ENCODE measurements around the gene DDX19B. TPM values are rescaled to one million over a fixed set of nuclear protein-coding genes. Genes with fewer than 3 reads are reported as not detected.
A peak's percentile ranks its signal among the peaks of the same experiment; 100 is the strongest.

DDX19B gene
- total RNA-seq, 1 donor from 2014 or later = 45.2 TPM

DNA sequence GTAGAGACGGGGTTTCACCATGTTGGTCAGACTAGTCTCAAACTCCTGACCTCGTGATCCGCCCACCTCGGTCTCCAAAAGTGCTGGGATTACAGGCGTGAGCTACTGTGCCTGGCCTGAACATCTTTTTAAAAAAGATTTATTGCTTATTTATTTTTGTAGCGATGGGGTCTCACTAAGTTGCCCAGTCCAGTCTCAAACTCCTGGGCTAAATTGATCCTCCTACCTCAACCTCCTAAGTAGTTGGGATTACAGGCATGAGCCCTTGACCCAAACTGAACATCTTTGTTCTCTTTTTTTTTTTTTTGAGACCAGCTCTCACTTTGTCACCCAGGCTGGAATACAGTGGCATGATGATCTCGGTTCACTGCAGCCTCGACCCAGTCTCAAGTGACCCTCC is 75.2 kb downstream of the DDX19B start:
- Mint-ChIP-seq H3K27ac (ENCODE audit: unreplicated experiment) (no peak overlapping the region), H3K36me3 (ENCODE audit: low read depth) (peaks cover 25% of the 10 kb centered on the region), H3K4me3 (no peak overlapping the region), H3K4me1 (no peaks in the 10 kb centered on the region), H3K27me3 (ENCODE audit: low read depth) (no peaks in the 10 kb centered on the region), H3K9me3 (no peaks in the 10 kb centered on the region)
- no peak for DNase-seq (ENCODE audit: low read depth, low spot score)
- TF ChIP-seq, protein P1, sequence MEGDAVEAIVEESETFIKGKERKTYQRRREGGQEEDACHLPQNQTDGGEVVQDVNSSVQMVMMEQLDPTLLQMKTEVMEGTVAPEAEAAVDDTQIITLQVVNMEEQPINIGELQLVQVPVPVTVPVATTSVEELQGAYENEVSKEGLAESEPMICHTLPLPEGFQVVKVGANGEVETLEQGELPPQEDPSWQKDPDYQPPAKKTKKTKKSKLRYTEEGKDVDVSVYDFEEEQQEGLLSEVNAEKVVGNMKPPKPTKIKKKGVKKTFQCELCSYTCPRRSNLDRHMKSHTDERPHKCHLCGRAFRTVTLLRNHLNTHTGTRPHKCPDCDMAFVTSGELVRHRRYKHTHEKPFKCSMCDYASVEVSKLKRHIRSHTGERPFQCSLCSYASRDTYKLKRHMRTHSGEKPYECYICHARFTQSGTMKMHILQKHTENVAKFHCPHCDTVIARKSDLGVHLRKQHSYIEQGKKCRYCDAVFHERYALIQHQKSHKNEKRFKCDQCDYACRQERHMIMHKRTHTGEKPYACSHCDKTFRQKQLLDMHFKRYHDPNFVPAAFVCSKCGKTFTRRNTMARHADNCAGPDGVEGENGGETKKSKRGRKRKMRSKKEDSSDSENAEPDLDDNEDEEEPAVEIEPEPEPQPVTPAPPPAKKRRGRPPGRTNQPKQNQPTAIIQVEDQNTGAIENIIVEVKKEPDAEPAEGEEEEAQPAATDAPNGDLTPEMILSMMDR (conservative IDR thresholded peaks at IDR 0.05) = no peak

DNA sequence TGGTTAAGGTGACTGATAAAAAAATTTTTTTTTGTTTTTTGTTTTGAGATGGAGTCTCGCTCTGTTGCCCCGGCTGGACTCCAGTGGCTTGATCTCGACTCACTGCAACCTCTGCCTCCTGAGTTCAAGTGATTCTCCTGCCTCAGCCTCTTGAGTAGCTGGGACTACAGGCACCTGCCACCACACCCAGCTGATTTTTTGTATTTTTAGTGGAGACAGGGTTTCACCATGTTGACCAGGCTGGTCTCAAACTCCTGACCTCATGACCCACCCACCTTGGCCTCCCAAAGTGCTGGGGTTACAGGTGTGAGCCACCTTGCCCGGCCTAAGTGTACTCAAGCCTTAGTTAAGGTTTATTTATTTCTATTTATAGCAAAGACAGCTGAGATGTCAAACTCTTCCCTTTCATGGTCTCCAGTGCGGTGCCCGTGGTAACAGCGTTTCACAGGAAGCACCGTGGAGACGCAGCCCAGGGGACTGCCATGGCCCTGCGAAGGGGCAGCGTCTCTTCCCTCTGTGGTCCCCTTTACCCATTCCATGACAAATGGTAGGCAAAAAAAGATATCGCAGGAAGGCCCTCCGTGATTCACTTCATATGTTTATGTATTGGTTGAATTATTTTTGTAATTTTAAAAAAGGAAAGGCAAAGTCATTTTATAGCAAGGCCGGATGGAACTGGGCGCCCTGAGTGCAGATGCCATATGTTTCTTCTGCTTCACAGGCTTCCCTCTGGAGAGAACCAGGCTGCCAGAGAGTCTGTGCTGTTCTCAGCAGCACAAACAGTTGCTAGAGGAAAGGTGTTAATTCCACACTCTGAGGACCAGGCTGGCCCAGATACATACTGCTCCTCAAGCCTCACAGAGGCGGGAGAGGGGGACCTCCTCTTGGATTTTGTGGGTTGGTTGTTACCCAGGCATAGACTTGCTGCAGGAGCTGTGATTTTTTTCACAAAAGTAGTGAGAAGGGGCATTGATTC is 76.9 kb downstream of the DDX19B start:
- no peaks in the 10 kb centered on the region for H3K9me3 Mint-ChIP-seq
- H3K4me3 Mint-ChIP-seq = peak overlapping the region; percentile 79
- no peaks in the 10 kb centered on the region for H3K27me3 Mint-ChIP-seq (ENCODE audit: low read depth)
- TF ChIP-seq, protein P1 (conservative IDR thresholded peaks at IDR 0.05) = no peak
- peaks cover 6% of the 10 kb centered on the region for H3K4me1 Mint-ChIP-seq
- H3K36me3 Mint-ChIP-seq (ENCODE audit: low read depth) = peaks cover 19% of the 10 kb centered on the region
- H3K27ac Mint-ChIP-seq (ENCODE audit: unreplicated experiment) = peak overlapping the region; percentile 19
- no peak for DNase-seq (ENCODE audit: low read depth, low spot score)

DNA sequence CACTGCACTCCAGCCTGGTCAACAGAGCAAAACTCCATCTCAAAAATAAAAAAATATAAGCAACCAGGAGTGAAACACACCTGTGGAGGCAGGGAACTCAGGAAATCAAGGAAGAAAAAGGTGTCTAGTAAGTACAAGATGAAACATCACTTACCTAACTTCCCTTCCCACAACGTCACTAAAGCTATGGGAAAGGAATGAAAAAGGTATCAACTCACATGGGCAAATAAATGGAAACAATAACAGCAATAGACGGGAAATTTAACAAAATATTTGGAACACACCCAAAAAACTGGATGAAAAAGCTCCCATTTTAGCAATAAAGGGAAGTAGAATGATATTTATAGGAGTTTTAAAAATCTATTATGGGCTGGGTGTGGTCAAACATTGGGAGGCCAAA is 78.8 kb downstream of the DDX19B start:
- no peak for DNase-seq (ENCODE audit: low read depth, low spot score)
- peaks cover 11% of the 10 kb centered on the region for H3K36me3 Mint-ChIP-seq (ENCODE audit: low read depth)
- H3K4me1 Mint-ChIP-seq = peaks cover 11% of the 10 kb centered on the region
- no peak overlapping the region for H3K27ac Mint-ChIP-seq (ENCODE audit: unreplicated experiment)
- peaks cover 3% of the 10 kb centered on the region for H3K27me3 Mint-ChIP-seq (ENCODE audit: low read depth)
- H3K4me3 Mint-ChIP-seq = peak overlapping the region; percentile 64
- H3K9me3 Mint-ChIP-seq = no peaks in the 10 kb centered on the region
- TF ChIP-seq, protein P1 (conservative IDR thresholded peaks at IDR 0.05) = no peak

DNA sequence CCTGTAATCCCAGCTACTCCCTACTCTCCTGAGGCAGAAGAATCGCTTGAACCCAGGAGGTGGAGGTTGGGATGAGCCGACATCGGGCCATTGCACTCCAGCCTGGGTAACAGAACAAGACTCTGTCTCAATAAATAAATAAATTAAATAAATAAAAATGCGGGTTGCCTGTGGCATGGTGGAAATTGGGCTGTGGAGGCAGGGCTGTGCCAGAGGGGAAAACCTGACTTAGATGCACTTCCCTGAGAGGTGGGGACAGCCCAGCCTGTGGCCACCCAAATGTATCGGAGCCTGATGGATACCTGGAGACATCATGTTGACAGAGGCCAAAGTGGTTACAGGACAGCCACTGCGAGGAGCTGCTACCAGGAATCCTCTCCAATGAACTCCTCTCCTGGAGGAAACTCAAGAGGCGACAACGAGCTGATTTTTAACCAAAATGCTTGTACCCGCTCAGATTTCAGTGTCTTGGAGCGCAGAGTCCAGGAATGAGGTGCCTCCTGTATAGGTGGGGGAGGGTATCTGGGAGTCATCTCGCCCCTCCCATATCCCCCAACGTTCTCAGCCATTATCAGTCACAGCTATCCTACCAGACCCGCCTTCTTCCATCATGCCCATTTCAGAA is 80.0 kb downstream of the DDX19B start:
- H3K9me3 Mint-ChIP-seq = no peaks in the 10 kb centered on the region
- H3K27ac Mint-ChIP-seq (ENCODE audit: unreplicated experiment) = no peak overlapping the region
- DNase-seq (ENCODE audit: low read depth, low spot score) = no peak

DNA sequence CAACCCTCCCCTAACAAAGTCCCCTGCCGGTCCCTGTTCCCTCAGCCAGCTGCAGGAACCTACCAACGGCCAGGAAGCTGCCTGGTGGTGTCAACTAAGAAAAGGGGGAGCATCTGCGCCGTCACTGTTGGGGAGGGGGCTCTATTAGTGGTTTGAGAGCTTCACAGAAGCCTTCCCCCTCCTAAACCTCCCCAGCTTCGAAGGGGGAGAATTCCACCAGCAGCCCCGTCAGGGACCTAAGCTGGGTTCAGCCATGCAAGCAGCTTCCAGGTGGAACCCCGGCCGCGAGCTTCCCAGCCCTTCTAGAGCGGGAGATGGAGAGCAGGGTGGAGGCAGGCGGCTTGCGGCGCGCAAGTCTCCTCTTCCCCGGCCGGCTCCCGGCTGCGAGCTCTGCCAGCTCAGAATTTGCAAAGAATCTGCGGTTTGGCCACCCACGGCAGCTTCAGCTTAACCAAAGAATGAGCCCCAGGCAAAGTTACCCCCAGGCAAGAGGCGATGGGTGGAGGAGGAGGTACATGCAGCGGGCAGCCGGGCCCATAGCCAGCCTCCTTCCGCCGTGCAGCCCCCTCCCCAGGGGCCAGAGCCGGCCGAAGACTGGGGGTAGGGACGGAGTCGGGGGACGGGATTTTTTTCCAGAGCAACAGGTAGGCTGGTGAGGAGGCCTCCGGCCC is 81.4 kb downstream of the DDX19B start:
- H3K36me3 Mint-ChIP-seq (ENCODE audit: low read depth) = peaks cover 15% of the 10 kb centered on the region
- TF ChIP-seq, protein P1 (conservative IDR thresholded peaks at IDR 0.05) = no peak
- no peaks in the 10 kb centered on the region for H3K9me3 Mint-ChIP-seq
- peak overlapping the region; percentile 78 for H3K27ac Mint-ChIP-seq (ENCODE audit: unreplicated experiment)
- peak; percentile 48 for DNase-seq (ENCODE audit: low read depth, low spot score)
- H3K4me3 Mint-ChIP-seq = peak overlapping the region; percentile 94
- peaks cover 3% of the 10 kb centered on the region for H3K27me3 Mint-ChIP-seq (ENCODE audit: low read depth)
- peaks cover 11% of the 10 kb centered on the region for H3K4me1 Mint-ChIP-seq

More for the DNA sequence above, 80.0 kb downstream of the DDX19B start:
- Mint-ChIP-seq H3K4me3 (peak overlapping the region; percentile 70), H3K27me3 (ENCODE audit: low read depth) (peaks cover 3% of the 10 kb centered on the region), H3K36me3 (ENCODE audit: low read depth) (peaks cover 13% of the 10 kb centered on the region), H3K4me1 (peaks cover 11% of the 10 kb centered on the region)
- TF ChIP-seq, protein P1 (conservative IDR thresholded peaks at IDR 0.05) = no peak
